ENCODE data around the gene PRPF6. TPM values are rescaled to one million over a fixed set of nuclear protein-coding genes. Genes with fewer than 3 reads are reported as not detected.

The PRPF6 gene
- polyA plus RNA-seq, 5 donors, result 64.3 to 87.1 (median 75.6) TPM

- DNase-seq, result no peak
These were observed 64.5 kb downstream of the PRPF6 start for GRCh38 chr20:64045346-64046011.

GRCh38 chr20:64047046-64047389, 66.1 kb downstream of the PRPF6 start:
- DNase-seq, result no peak

GRCh38 chr20:64047968-64048401, 67.1 kb downstream of the PRPF6 start:
- DNase-seq, result no peak

- DNase-seq, result no peak
These were observed 67.6 kb downstream of the PRPF6 start for GRCh38 chr20:64048402-64049044.

GRCh38 chr20:64049060-64049877, 68.3 kb downstream of the PRPF6 start, which contains the start of gene SOX18:
Gene SOX18, minus strand, starts transcription at chr20:64049639. Its CDS starts 123 bp downstream, at chr20:64049516.
- no peak for DNase-seq

- peak; percentile 65 to 69 for DNase-seq
These were observed 68.9 kb downstream of the PRPF6 start for GRCh38 chr20:64049878-64050260.

GRCh38 chr20:64050261-64051032, 69.5 kb downstream of the PRPF6 start:
- DNase-seq, result no peak

GRCh38 chr20:64051033-64051452, 70.1 kb downstream of the PRPF6 start:
- no peak for DNase-seq

GRCh38 chr20:64051561-64052325, 70.8 kb downstream of the PRPF6 start:
- DNase-seq, result no peak

GRCh38 chr20:64052326-64052722, 71.4 kb downstream of the PRPF6 start:
- DNase-seq, result no peak

GRCh38 chr20:64052987-64053840, 72.3 kb downstream of the PRPF6 start:
- no peak for DNase-seq

GRCh38 chr20:64053841-64054661, 73.1 kb downstream of the PRPF6 start:
- peak; percentile 83 to 85 for DNase-seq

GRCh38 chr20:64055396-64055892, 74.5 kb downstream of the PRPF6 start:
- DNase-seq, result no peak

GRCh38 chr20:64055893-64056638, 75.1 kb downstream of the PRPF6 start:
- peak in 1 of 2 donors; percentile 61 for DNase-seq

- no peak for DNase-seq
These were observed 75.6 kb downstream of the PRPF6 start for GRCh38 chr20:64056639-64056888.

GRCh38 chr20:64056889-64057627, 76.1 kb downstream of the PRPF6 start:
- DNase-seq, result no peak

- DNase-seq, result no peak
These were observed 76.9 kb downstream of the PRPF6 start for GRCh38 chr20:64057628-64058498.
